Measurements from ENCODE around the gene PITPNC1. TPM values are rescaled to one million over a fixed set of nuclear protein-coding genes. Genes with fewer than 3 reads are reported as not detected.

Gene PITPNC1
- total RNA-seq, 4 donors from 2014 or later = 7.6 to 30.1 (median 15.1) TPM

GRCh38 chr17:67433248-67433924, 56.3 kb downstream of the PITPNC1 start:
- peak overlapping the region in 3 of 4 donors; percentile 5 to 57 (median 42) for H3K27ac ChIP-seq
- 60 to 88% methylated on average over 1 to 18 of the region's 21 CpGs for WGBS, 2 donors (ENCODE audit: low coverage in 1 of 2)
- H3K9me3 ChIP-seq = no peaks in the 10 kb centered on the region
- no peak for ATAC-seq
- no peaks in the 10 kb centered on the region for H3K36me3 ChIP-seq
- H3K4me3 ChIP-seq = no peak overlapping the region
- H3K27me3 ChIP-seq = no peaks in the 10 kb centered on the region
- peaks cover 0 to 13% (median 12%) of the 10 kb centered on the region in 3 donors for H3K4me1 ChIP-seq
- no peak for TF ChIP-seq POLR2A (IDR thresholded peaks at IDR 0.05)
- no peak for TF ChIP-seq POLR2AphosphoS5 (IDR thresholded peaks at IDR 0.05)
- TF ChIP-seq CTCF (IDR thresholded peaks at IDR 0.05) = no peak
- TF ChIP-seq EP300 (IDR thresholded peaks at IDR 0.05) = no peak

- Histone ChIP-seq H3K4me1 (peaks cover 0 to 13% (median 12%) of the 10 kb centered on the region in 3 donors), H3K4me3 (no peak overlapping the region), H3K27ac (peak overlapping the region in 3 of 4 donors; percentile 5 to 57 (median 35)), H3K9me3 (no peaks in the 10 kb centered on the region), H3K36me3 (no peaks in the 10 kb centered on the region), H3K27me3 (no peaks in the 10 kb centered on the region)
- TF ChIP-seq CTCF (IDR thresholded peaks at IDR 0.05) (no peak), POLR2AphosphoS5 (IDR thresholded peaks at IDR 0.05) (no peak), EP300 (IDR thresholded peaks at IDR 0.05) (no peak), POLR2A (IDR thresholded peaks at IDR 0.05) (no peak)
- peak; percentile 46 for ATAC-seq
- 50 to 100% methylated on average over 1 of the region's 6 CpGs for WGBS, 2 donors (ENCODE audit: low coverage in 1 of 2)
Observed at GRCh38 chr17:67434061-67434525, 57.0 kb downstream of the PITPNC1 start.

- H3K27ac ChIP-seq = no peak overlapping the region
- WGBS, 2 donors (ENCODE audit: low coverage in 1 of 2) = 69 to 87% methylated on average over 2 to 4 of the region's 5 CpGs
Observed at GRCh38 chr17:67435122-67435521, 58.0 kb downstream of the PITPNC1 start.

GRCh38 chr17:67435786-67436185, 58.7 kb downstream of the PITPNC1 start:
- H3K27ac ChIP-seq = peak overlapping the region in 1 of 4 donors; percentile 37
- WGBS, 2 donors (ENCODE audit: low coverage in 1 of 2) = 94 to 98% methylated on average over 3 to 5 of the region's 5 CpGs
- no peak overlapping the region for H3K4me3 ChIP-seq
- no peaks in the 10 kb centered on the region for H3K27me3 ChIP-seq
- peaks cover 0 to 16% (median 13%) of the 10 kb centered on the region in 3 donors for H3K4me1 ChIP-seq
- ATAC-seq = no peak
- H3K36me3 ChIP-seq = no peaks in the 10 kb centered on the region
- no peak for TF ChIP-seq EP300 (IDR thresholded peaks at IDR 0.05)
- TF ChIP-seq POLR2A (IDR thresholded peaks at IDR 0.05) = no peak
- no peak for TF ChIP-seq POLR2AphosphoS5 (IDR thresholded peaks at IDR 0.05)
- TF ChIP-seq CTCF (IDR thresholded peaks at IDR 0.05) = no peak
- no peaks in the 10 kb centered on the region for H3K9me3 ChIP-seq

More at GRCh38 chr17:67435122-67435521, 58.0 kb downstream of the PITPNC1 start:
- Histone ChIP-seq H3K9me3 (no peaks in the 10 kb centered on the region), H3K4me3 (no peak overlapping the region), H3K4me1 (peaks cover 0 to 13% (median 12%) of the 10 kb centered on the region in 3 donors), H3K27me3 (no peaks in the 10 kb centered on the region), H3K36me3 (no peaks in the 10 kb centered on the region)
- no peak for ATAC-seq
- TF ChIP-seq POLR2AphosphoS5 (IDR thresholded peaks at IDR 0.05) = no peak
- no peak for TF ChIP-seq CTCF (IDR thresholded peaks at IDR 0.05)
- no peak for TF ChIP-seq EP300 (IDR thresholded peaks at IDR 0.05)
- no peak for TF ChIP-seq POLR2A (IDR thresholded peaks at IDR 0.05)

- Histone ChIP-seq H3K27me3 (no peaks in the 10 kb centered on the region), H3K9me3 (no peaks in the 10 kb centered on the region), H3K27ac (peak overlapping the region in 1 of 4 donors; percentile 37), H3K36me3 (no peaks in the 10 kb centered on the region), H3K4me1 (peaks cover 0 to 16% (median 11%) of the 10 kb centered on the region in 3 donors), H3K4me3 (no peak overlapping the region)
- no peak for TF ChIP-seq CTCF (IDR thresholded peaks at IDR 0.05)
- TF ChIP-seq POLR2A (IDR thresholded peaks at IDR 0.05) = no peak
- no peak for TF ChIP-seq EP300 (IDR thresholded peaks at IDR 0.05)
- TF ChIP-seq POLR2AphosphoS5 (IDR thresholded peaks at IDR 0.05) = no peak
- no peak for ATAC-seq
- 81% methylated on average over 9 of the region's 10 CpGs; no CpG with 5 or more reads in 1 of the 2 donors for WGBS, 2 donors (ENCODE audit: low coverage in 1 of 2)
Observed at GRCh38 chr17:67436233-67436632, 59.2 kb downstream of the PITPNC1 start.

All from gastroesophageal sphincter (tissue), 4 donors.